ENCODE results near the gene UBE2D2. TPM values are rescaled to one million over a fixed set of nuclear protein-coding genes. Genes with fewer than 3 reads are reported as not detected.

Gene UBE2D2
- total and polyA plus RNA-seq, 2 experiments from 2014 or later = 120 to 172 TPM

DNA sequence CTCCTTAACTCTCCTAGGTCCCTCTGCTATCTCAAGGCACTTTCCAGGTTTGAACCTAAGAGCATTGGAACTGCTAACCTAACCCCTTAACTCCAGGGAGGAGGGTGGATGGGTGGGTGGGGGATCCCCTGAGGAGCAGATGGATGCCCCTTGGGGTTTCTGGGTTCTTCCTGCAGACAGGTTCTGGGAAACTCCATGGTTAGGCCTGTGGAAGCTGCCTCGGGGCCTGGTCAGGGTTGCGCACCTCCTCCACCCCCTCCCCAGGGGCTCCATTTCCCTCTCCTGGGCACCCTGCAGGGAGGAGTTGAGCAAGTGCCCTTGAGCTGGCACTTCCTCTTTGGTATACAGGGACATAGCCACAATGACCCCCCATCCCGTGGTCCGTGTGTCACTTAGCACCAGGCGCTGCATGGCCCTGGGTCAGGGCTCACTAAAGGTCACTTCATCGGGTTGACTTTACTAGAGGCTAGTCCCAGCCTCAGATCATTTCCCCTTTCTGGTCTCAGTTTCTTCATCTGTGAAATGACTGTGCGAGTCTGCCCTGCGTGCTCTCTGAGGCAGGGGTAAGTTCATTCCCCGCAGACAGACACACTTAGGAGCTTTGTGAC, 103.1 kb downstream of the UBE2D2 start (continued):
- TF ChIP-seq, protein P1, sequence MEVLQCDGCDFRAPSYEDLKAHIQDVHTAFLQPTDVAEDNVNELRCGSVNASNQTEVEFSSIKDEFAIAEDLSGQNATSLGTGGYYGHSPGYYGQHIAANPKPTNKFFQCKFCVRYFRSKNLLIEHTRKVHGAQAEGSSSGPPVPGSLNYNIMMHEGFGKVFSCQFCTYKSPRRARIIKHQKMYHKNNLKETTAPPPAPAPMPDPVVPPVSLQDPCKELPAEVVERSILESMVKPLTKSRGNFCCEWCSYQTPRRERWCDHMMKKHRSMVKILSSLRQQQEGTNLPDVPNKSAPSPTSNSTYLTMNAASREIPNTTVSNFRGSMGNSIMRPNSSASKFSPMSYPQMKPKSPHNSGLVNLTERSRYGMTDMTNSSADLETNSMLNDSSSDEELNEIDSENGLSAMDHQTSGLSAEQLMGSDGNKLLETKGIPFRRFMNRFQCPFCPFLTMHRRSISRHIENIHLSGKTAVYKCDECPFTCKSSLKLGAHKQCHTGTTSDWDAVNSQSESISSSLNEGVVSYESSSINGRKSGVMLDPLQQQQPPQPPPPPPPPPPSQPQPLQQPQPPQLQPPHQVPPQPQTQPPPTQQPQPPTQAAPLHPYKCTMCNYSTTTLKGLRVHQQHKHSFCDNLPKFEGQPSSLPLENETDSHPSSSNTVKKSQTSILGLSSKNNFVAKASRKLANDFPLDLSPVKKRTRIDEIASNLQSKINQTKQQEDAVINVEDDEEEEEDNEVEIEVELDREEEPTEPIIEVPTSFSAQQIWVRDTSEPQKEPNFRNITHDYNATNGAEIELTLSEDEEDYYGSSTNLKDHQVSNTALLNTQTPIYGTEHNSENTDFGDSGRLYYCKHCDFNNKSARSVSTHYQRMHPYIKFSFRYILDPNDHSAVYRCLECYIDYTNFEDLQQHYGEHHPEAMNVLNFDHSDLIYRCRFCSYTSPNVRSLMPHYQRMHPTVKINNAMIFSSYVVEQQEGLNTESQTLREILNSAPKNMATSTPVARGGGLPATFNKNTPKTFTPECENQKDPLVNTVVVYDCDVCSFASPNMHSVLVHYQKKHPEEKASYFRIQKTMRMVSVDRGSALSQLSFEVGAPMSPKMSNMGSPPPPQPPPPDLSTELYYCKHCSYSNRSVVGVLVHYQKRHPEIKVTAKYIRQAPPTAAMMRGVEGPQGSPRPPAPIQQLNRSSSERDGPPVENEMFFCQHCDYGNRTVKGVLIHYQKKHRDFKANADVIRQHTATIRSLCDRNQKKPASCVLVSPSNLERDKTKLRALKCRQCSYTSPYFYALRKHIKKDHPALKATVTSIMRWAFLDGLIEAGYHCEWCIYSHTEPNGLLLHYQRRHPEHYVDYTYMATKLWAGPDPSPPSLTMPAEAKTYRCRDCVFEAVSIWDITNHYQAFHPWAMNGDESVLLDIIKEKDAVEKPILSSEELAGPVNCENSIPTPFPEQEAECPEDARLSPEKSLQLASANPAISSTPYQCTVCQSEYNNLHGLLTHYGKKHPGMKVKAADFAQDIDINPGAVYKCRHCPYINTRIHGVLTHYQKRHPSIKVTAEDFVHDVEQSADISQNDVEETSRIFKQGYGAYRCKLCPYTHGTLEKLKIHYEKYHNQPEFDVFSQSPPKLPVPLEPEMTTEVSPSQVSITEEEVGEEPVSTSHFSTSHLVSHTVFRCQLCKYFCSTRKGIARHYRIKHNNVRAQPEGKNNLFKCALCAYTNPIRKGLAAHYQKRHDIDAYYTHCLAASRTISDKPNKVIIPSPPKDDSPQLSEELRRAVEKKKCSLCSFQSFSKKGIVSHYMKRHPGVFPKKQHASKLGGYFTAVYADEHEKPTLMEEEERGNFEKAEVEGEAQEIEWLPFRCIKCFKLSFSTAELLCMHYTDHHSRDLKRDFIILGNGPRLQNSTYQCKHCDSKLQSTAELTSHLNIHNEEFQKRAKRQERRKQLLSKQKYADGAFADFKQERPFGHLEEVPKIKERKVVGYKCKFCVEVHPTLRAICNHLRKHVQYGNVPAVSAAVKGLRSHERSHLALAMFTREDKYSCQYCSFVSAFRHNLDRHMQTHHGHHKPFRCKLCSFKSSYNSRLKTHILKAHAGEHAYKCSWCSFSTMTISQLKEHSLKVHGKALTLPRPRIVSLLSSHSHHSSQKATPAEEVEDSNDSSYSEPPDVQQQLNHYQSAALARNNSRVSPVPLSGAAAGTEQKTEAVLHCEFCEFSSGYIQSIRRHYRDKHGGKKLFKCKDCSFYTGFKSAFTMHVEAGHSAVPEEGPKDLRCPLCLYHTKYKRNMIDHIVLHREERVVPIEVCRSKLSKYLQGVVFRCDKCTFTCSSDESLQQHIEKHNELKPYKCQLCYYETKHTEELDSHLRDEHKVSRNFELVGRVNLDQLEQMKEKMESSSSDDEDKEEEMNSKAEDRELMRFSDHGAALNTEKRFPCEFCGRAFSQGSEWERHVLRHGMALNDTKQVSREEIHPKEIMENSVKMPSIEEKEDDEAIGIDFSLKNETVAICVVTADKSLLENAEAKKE (CRISPR knock-in tag; IDR thresholded peaks at IDR 0.05) = no peak
- TF ChIP-seq, protein P2, sequence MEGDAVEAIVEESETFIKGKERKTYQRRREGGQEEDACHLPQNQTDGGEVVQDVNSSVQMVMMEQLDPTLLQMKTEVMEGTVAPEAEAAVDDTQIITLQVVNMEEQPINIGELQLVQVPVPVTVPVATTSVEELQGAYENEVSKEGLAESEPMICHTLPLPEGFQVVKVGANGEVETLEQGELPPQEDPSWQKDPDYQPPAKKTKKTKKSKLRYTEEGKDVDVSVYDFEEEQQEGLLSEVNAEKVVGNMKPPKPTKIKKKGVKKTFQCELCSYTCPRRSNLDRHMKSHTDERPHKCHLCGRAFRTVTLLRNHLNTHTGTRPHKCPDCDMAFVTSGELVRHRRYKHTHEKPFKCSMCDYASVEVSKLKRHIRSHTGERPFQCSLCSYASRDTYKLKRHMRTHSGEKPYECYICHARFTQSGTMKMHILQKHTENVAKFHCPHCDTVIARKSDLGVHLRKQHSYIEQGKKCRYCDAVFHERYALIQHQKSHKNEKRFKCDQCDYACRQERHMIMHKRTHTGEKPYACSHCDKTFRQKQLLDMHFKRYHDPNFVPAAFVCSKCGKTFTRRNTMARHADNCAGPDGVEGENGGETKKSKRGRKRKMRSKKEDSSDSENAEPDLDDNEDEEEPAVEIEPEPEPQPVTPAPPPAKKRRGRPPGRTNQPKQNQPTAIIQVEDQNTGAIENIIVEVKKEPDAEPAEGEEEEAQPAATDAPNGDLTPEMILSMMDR (conservative IDR thresholded peaks at IDR 0.05; ENCODE audit: low read depth in 2 of 2) = no peak

DNA sequence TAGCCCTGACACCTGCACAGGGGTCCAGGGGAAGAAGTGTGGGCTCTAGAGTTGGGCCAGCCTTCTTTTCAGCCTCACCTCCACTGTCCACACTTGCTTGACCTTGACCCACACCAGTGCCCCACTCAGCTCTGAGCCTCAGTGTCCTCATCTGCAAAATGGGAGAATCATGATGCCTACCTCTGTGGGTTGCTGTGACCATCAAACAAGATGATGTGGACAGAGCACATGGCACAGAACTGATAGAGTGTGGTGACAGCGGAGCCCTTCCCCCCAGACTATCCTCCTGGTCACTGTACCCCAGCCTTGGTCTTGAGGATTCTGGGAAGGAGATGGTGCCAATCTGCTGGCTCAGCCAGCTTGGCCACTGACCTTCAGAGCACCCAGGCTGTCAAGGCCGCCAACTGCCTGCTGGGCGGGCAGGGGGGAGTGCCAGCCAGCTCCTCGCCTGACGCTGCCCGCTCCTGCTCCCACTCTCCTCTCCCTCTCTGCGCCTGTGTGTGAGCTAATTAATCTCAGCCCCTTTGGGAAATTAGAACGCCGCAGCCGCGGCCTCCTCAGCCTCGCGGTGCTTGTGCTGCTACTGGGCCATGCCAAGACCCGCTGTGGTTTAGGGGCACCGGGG, 103.7 kb downstream of the UBE2D2 start:
- Mint-ChIP-seq H3K9me3 (no peaks in the 10 kb centered on the region; the same call in 2 of the 3 replicates), H3K4me1 (peaks cover 79% of the 10 kb centered on the region), H3K4me3 (no peak overlapping the region), H3K36me3 (ENCODE audit: low read depth) (no peaks in the 10 kb centered on the region), H3K27ac (no peak overlapping the region), H3K27me3 (ENCODE audit: insufficient read depth, low read depth, poor library complexity) (peaks cover 30% of the 10 kb centered on the region)
- peaks cover 96% of the 10 kb centered on the region for H3K79me2 ChIP-seq (replicated peaks; ENCODE audit: insufficient read depth)
- no peaks in the 10 kb centered on the region for H3K27me3 ChIP-seq (ENCODE audit: insufficient read depth)
- peaks cover 33% of the 10 kb centered on the region for H3K4me1 ChIP-seq (ENCODE audit: insufficient read depth)
- no peak overlapping the region for H3K4me3 ChIP-seq
- peaks cover 77% of the 10 kb centered on the region for H4K20me1 ChIP-seq (replicated peaks; ENCODE audit: insufficient read depth)
- H3F3A ChIP-seq (replicated peaks; ENCODE audit: low read depth) = peaks cover 12% of the 10 kb centered on the region
- no peaks in the 10 kb centered on the region for H3K36me3 ChIP-seq (ENCODE audit: insufficient read depth)
- no peak overlapping the region for H3K4me2 ChIP-seq
- ATAC-seq (no peak), DNase-seq (ENCODE audit: low spot score) (no peak)
- no peak overlapping the region for H2AFZ ChIP-seq
- H3K27ac ChIP-seq (ENCODE audit: low read depth) = no peak overlapping the region
- no peaks in the 10 kb centered on the region for H3K9me2 ChIP-seq (ENCODE audit: insufficient read depth)
- TF ChIP-seq, protein P3, sequence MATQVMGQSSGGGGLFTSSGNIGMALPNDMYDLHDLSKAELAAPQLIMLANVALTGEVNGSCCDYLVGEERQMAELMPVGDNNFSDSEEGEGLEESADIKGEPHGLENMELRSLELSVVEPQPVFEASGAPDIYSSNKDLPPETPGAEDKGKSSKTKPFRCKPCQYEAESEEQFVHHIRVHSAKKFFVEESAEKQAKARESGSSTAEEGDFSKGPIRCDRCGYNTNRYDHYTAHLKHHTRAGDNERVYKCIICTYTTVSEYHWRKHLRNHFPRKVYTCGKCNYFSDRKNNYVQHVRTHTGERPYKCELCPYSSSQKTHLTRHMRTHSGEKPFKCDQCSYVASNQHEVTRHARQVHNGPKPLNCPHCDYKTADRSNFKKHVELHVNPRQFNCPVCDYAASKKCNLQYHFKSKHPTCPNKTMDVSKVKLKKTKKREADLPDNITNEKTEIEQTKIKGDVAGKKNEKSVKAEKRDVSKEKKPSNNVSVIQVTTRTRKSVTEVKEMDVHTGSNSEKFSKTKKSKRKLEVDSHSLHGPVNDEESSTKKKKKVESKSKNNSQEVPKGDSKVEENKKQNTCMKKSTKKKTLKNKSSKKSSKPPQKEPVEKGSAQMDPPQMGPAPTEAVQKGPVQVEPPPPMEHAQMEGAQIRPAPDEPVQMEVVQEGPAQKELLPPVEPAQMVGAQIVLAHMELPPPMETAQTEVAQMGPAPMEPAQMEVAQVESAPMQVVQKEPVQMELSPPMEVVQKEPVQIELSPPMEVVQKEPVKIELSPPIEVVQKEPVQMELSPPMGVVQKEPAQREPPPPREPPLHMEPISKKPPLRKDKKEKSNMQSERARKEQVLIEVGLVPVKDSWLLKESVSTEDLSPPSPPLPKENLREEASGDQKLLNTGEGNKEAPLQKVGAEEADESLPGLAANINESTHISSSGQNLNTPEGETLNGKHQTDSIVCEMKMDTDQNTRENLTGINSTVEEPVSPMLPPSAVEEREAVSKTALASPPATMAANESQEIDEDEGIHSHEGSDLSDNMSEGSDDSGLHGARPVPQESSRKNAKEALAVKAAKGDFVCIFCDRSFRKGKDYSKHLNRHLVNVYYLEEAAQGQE (IDR thresholded peaks at IDR 0.05; ENCODE audit: unreplicated experiment) = no peak
- TF ChIP-seq CREB1 (CRISPR knock-in tag; IDR thresholded peaks at IDR 0.05; ENCODE audit: low read depth) (no peak), EZH2phosphoT487 (IDR thresholded peaks at IDR 0.05; ENCODE audit: unreplicated experiment) (no peak), ZNF114 (CRISPR knock-in tag; IDR thresholded peaks at IDR 0.05) (no peak), EZH2 (IDR thresholded peaks at IDR 0.05; ENCODE audit: low read depth, unreplicated experiment) (no peak)
- TF ChIP-seq, protein P4, sequence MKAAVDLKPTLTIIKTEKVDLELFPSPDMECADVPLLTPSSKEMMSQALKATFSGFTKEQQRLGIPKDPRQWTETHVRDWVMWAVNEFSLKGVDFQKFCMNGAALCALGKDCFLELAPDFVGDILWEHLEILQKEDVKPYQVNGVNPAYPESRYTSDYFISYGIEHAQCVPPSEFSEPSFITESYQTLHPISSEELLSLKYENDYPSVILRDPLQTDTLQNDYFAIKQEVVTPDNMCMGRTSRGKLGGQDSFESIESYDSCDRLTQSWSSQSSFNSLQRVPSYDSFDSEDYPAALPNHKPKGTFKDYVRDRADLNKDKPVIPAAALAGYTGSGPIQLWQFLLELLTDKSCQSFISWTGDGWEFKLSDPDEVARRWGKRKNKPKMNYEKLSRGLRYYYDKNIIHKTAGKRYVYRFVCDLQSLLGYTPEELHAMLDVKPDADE (IDR thresholded peaks at IDR 0.05) = no peak
- TF ChIP-seq, protein P2 (conservative IDR thresholded peaks at IDR 0.05; ENCODE audit: low read depth in 2 of 2) = no peak
